Mammary epithelial cell (primary cell): ENCODE data around the gene KRTAP9-6.
"Not testable (repeated sequence)": the region's sequence is repeated elsewhere in the genome, so short reads cannot be mapped to it uniquely, and the experiment has no call there.

Source experiments
- CTCF ChIP-seq, 2 donors: IDR thresholded peaks in 1 of 2; conservative IDR thresholded peaks in 1 of 2; 2 replicates each; pipeline ENCODE4 v1.5.1; 2011 to 2012; ENCODE audit warnings: inconsistent platforms in 2 of 2, low read length in 2 of 2, mild to moderate bottlenecking in 2 of 2, control low read depth in 1 of 2, low read depth in 1 of 2; ENCODE audit not compliant: insufficient read depth in 1 of 2; ENCODE audit errors: extremely low read depth in 1 of 2
- EZH2 ChIP-seq: IDR thresholded peaks from 2 replicates; pipeline ENCODE4 v1.6.1; 2012; ENCODE audit warnings: low read length, inconsistent platforms, borderline replicate concordance

DNA sequence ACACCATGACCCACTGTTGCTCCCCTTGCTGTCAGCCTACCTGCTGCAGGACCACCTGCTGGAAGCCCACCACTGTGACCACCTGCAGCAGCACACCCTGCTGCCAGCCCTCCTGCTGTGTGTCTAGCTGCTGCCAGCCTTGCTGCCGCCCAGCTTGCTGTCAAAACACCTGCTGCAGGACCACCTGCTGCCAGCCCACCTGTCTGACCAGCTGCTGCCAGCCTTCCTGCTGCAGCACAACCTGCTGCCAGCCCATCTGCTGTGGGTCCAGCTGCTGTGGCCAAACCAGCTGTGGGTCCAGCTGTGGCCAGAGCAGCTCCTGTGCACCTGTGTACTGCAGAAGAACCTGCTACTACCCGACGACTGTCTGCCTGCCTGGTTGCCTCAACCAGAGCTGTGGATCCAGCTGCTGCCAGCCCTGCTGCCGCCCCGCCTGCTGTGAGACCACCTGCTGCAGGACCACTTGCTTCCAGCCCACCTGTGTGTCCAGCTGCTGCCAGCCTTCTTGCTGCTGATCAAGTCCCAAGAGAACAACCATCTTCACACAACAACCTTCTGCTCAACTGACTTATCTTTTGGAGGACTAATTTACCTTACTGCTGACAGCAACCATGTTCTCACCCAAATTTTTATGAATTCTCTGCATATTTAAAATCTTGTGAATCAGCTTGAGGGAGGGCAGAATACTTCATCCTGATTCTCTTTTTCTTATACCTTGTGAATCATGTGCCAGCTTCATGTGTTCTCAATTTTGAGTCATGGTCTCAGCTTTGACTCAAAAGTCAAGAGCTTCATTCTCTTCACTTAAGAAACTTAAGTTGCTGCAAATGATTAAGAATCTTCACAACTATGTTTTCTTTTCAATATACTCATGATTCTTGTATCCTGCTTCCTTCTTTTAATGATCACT lies 9.5 kb upstream of the KRTAP9-6 start, which contains the start of gene KRTAP9-9:
- TF ChIP-seq CTCF (conservative IDR thresholded peaks at IDR 0.05 in 1 of 2, IDR thresholded peaks at IDR 0.05 in 1 of 2; ENCODE audit: extremely low read depth in 1 of 2, insufficient read depth in 1 of 2, low read depth in 1 of 2, low read length in 2 of 2); EZH2: not testable (repeated sequence)
